ENCODE measurements around the gene DNMBP.

- no peak for TF ChIP-seq CTCF (IDR thresholded peaks at IDR 0.05)
- TF ChIP-seq POLR2A (IDR thresholded peaks at IDR 0.05), result no peak
- TF ChIP-seq POLR2AphosphoS5 (IDR thresholded peaks at IDR 0.05), result no peak
These were observed 44.1 kb upstream of the DNMBP start for GRCh38 chr10:100053686-100054460.
